Spleen (tissue), 11 donors: ENCODE results near the gene KMT2E. TPM values are rescaled to one million over a fixed set of nuclear protein-coding genes. Genes with fewer than 3 reads are reported as not detected.
A peak's percentile ranks its signal among the peaks of the same experiment; 100 is the strongest.

Experiments used
- DNase-seq: peaks from one replicate; pipeline ENCODE4 v3.0.0-alpha.2; 2020
- H3K27ac ChIP-seq, 8 donors: fragments of 200-600 bp; sonication (generic) in 7 of 8; 1 replicate in 4 of 8; 2 replicates in 4 of 8; pipeline versions ENCODE4 v1.5.0 to v1.8.0; 2016 to 2021; ENCODE audit warnings: inconsistent platforms in 4 of 8, mild to moderate bottlenecking in 4 of 8, moderate library complexity in 1 of 8
- H3K27me3 ChIP-seq, 7 donors: fragments of 200-600 bp; sonication (generic) in 6 of 7; replicated peaks in 1 of 7; 1 replicate in 4 of 7; 2 replicates in 3 of 7; pipeline versions ENCODE4 v1.5.0 to v1.8.0; 2016 to 2021; ENCODE audit warnings: inconsistent platforms in 3 of 7, mild to moderate bottlenecking in 1 of 7
- H3K36me3 ChIP-seq, 6 donors: fragments of 200-600 bp; sonication (generic) in 5 of 6; 1 replicate in 4 of 6; 2 replicates in 2 of 6; pipeline versions ENCODE4 v1.5.0 to v1.8.0; 2016 to 2021; ENCODE audit warnings: inconsistent platforms in 2 of 6
- H3K4me1 ChIP-seq, 6 donors: fragments of 200-600 bp; sonication (generic) in 5 of 6; 1 replicate in 3 of 6; 2 replicates in 3 of 6; pipeline versions ENCODE4 v1.5.0 to v1.8.0; 2016 to 2021; ENCODE audit warnings: inconsistent platforms in 3 of 6
- H3K4me3 ChIP-seq, 8 donors: fragments of 200-600 bp; sonication (generic) in 7 of 8; 1 replicate in 4 of 8; 2 replicates in 4 of 8; pipeline versions ENCODE4 v1.5.0 to v1.8.0; 2016 to 2021; ENCODE audit warnings: inconsistent platforms in 4 of 8, mild to moderate bottlenecking in 4 of 8, moderate library complexity in 2 of 8
- H3K9me3 ChIP-seq, 8 donors: fragments of 200-600 bp; sonication (generic) in 7 of 8; 1 replicate in 4 of 8; 2 replicates in 4 of 8; pipeline versions ENCODE4 v1.5.0 to v1.8.0; 2016 to 2021; ENCODE audit warnings: inconsistent platforms in 4 of 8
- CTCF ChIP-seq, 11 experiments: fragments of 200-600 bp in 7 of 11; fragments of 450-650 bp in 4 of 11; sonication (generic) in 4 of 11; IDR thresholded peaks in 8 of 11; conservative IDR thresholded peaks in 3 of 11; 1 replicate in 7 of 11; 2 replicates in 4 of 11; pipeline versions ENCODE4 v1.4.0 to v1.8.0; 2016 to 2021; ENCODE audit warnings: antibody characterized with exemption in 11 of 11, inconsistent platforms in 4 of 11, mild to moderate bottlenecking in 1 of 11
- POLR2A ChIP-seq, 3 donors: fragments of 450-650 bp; IDR thresholded peaks; one replicate each; pipeline ENCODE4 v1.5.1; 2017; ENCODE audit warnings: antibody characterized with exemption in 3 of 3, mild to moderate bottlenecking in 1 of 3
- POLR2AphosphoS5 ChIP-seq, 3 donors: sonication (generic); formaldehyde crosslinking; IDR thresholded peaks; one replicate each; pipeline ENCODE4 v1.5.1; 2017; ENCODE audit warnings: antibody characterized with exemption in 3 of 3
- WGBS, 5 donors: extraction: QIAGEN DNeasy Blood & Tissue Kit in 3 of 5; methylation state at CpG; one replicate each; pipeline versions ENCODE4 v1.1.5 to v1.1.7; 2013 to 2018; 5-methylcytosine and 5-hydroxymethylcytosine counted together
- intact Hi-C: fragments of 100-400 bp; cut with DNase I; formaldehyde crosslinking; loops from one replicate; pipeline ENCODE4 v1.15.0; 2023; ENCODE audit warnings: low total_unique reads
- polyA plus RNA-seq, 3 donors: library from polyadenylated mRNA; stranded (reverse); fragments of 200-250 nt; gene quantifications; one replicate each; pipeline ENCODE4 v1.2.1, GENCODE V29; 2013
- total RNA-seq, 7 donors: library from RNA; depleted of rRNA in 3 of 7; stranded (reverse); fragments of >200 nt in 3 of 7; fragmentation: NEBNext Ultra II Directional in 4 of 7; extraction: Animal tissue kit (Norgen Biotek cat#: 25700) in 4 of 7; gene quantifications; one replicate each; pipeline versions ENCODE4 v1.1.0 to v1.2.1, GENCODE V29; 2016 to 2021
- donor health status: healthy with polysubstance abuse.
- donor health status: DM: no; HTN: no; CAD: no; lungs with moderate emphysema.
- donor health status: DM: no; HTN: no; CAD: no.
- donor health status: Bipolar disorder and iron deficiency.
- donor health status: healthy.
- donor health status: DM: no; HTN: no; CAD: no.
- donor health status: DM: yes; HTN: yes; CAD: no.

The KMT2E gene
- total and polyA plus RNA-seq, 10 donors = 11.5 to 215 (median 137) TPM

- Histone ChIP-seq H3K4me3 (no peak overlapping the region), H3K36me3 (peaks cover 0 to 91% (median 30%) of the 10 kb centered on the region in 6 donors), H3K27me3 (no peaks in the 10 kb centered on the region), H3K4me1 (peaks cover 0 to 22% (median 9%) of the 10 kb centered on the region in 6 donors), H3K27ac (no peak overlapping the region), H3K9me3 (no peaks in the 10 kb centered on the region)
- 80 to 89% (median 86%) methylated on average over 2 of the region's 2 CpGs for WGBS, 5 donors
- no peak for DNase-seq
- intact Hi-C loops = no loop called here
- no peak for TF ChIP-seq POLR2A (IDR thresholded peaks at IDR 0.05)
- TF ChIP-seq CTCF (IDR thresholded peaks at IDR 0.05 in 8 of 11, conservative IDR thresholded peaks at IDR 0.05 in 3 of 11) = no peak
- no peak for TF ChIP-seq POLR2AphosphoS5 (IDR thresholded peaks at IDR 0.05)
Observed at GRCh38 chr7:105130580-105130979, 116.6 kb downstream of the KMT2E start.

GRCh38 chr7:105131033-105131656, 117.1 kb downstream of the KMT2E start:
- no peak for TF ChIP-seq POLR2A (IDR thresholded peaks at IDR 0.05)
- TF ChIP-seq CTCF (IDR thresholded peaks at IDR 0.05 in 8 of 11, conservative IDR thresholded peaks at IDR 0.05 in 3 of 11) = no peak
- no peak for TF ChIP-seq POLR2AphosphoS5 (IDR thresholded peaks at IDR 0.05)
- 70 to 80% (median 77%) methylated on average over 12 of the region's 12 CpGs for whole genome bisulfite sequencing, 5 donors

GRCh38 chr7:105131890-105132289, 117.9 kb downstream of the KMT2E start:
- WGBS, 5 donors = 76 to 92% (median 77%) methylated on average over 7 of the region's 7 CpGs
- no peak for DNase-seq
- H3K9me3 ChIP-seq = no peaks in the 10 kb centered on the region
- intact Hi-C loops = no loop called here
- peaks cover 0 to 91% (median 20%) of the 10 kb centered on the region in 6 donors for H3K36me3 ChIP-seq
- H3K27ac ChIP-seq = no peak overlapping the region
- TF ChIP-seq CTCF (IDR thresholded peaks at IDR 0.05 in 8 of 11, conservative IDR thresholded peaks at IDR 0.05 in 3 of 11) (no peak), POLR2A (IDR thresholded peaks at IDR 0.05) (no peak), POLR2AphosphoS5 (IDR thresholded peaks at IDR 0.05) (peak in 1 of 3 donors; percentile 20)
- peaks cover 0 to 22% (median 9%) of the 10 kb centered on the region in 6 donors for H3K4me1 ChIP-seq
- H3K4me3 ChIP-seq = no peak overlapping the region
- no peaks in the 10 kb centered on the region for H3K27me3 ChIP-seq

More at GRCh38 chr7:105131033-105131656, 117.1 kb downstream of the KMT2E start:
- peaks cover 0 to 22% (median 9%) of the 10 kb centered on the region in 6 donors for H3K4me1 ChIP-seq
- no peaks in the 10 kb centered on the region for H3K9me3 ChIP-seq
- DNase-seq = no peak
- no peak overlapping the region for H3K27ac ChIP-seq
- H3K4me3 ChIP-seq = no peak overlapping the region
- intact Hi-C loops = no loop called here
- no peaks in the 10 kb centered on the region for H3K27me3 ChIP-seq
- peaks cover 0 to 91% (median 24%) of the 10 kb centered on the region in 6 donors for H3K36me3 ChIP-seq

- DNase-seq = no peak
- Histone ChIP-seq H3K4me1 (peaks cover 0 to 22% (median 9%) of the 10 kb centered on the region in 6 donors), H3K9me3 (no peaks in the 10 kb centered on the region), H3K4me3 (no peak overlapping the region), H3K27ac (no peak overlapping the region), H3K27me3 (no peaks in the 10 kb centered on the region), H3K36me3 (peaks cover 0 to 91% (median 20%) of the 10 kb centered on the region in 6 donors)
- 86 to 96% (median 92%) methylated on average over 5 of the region's 5 CpGs for WGBS, 5 donors
- TF ChIP-seq POLR2A (IDR thresholded peaks at IDR 0.05) = no peak
- intact Hi-C loops = no loop called here
Observed at GRCh38 chr7:105132335-105132734, 118.3 kb downstream of the KMT2E start.
